ENCODE measurements around the gene MYO10.

GRCh38 chr5:16957304-16958196, 21.5 kb upstream of the MYO10 start:
- TF ChIP-seq FOXM1 (IDR thresholded peaks at IDR 0.05; ENCODE audit: borderline replicate concordance) (no peak), LEF1 (IDR thresholded peaks at IDR 0.05; ENCODE audit: borderline replicate concordance) (no peak), FOXK2 (IDR thresholded peaks at IDR 0.05) (no peak), SP1 (IDR thresholded peaks at IDR 0.05) (no peak), BHLHE40 (IDR thresholded peaks at IDR 0.05; ENCODE audit: borderline replicate concordance) (no peak), FOXA1 (IDR thresholded peaks at IDR 0.05) (no peak), L3MBTL2 (conservative IDR thresholded peaks at IDR 0.05) (no peak), SUZ12 (IDR thresholded peaks at IDR 0.05) (no peak), ELF4 (IDR thresholded peaks at IDR 0.05) (no peak)
